Thoracic aorta (tissue), 2 donors: ENCODE measurements around the gene BHMT. TPM values are rescaled to one million over a fixed set of nuclear protein-coding genes. Genes with fewer than 3 reads are reported as not detected.

Source experiments
- ATAC-seq: fragments of 150-250 bp; one replicate; pipeline ENCODE4 v1.8.0; 2017; ENCODE audit warnings: low read depth; ENCODE audit not compliant: insufficient number of reproducible peaks, low FRiP score
- DNase-seq: peaks from one replicate; pipeline ENCODE4 v3.0.0-alpha.2; 2020; ENCODE audit warnings: low spot score
- H3K27ac ChIP-seq, 2 donors: fragments of 200-600 bp; sonication (generic); 1 replicate in 1 of 2; 2 replicates in 1 of 2; pipeline ENCODE4 v1.5.1; 2016; ENCODE audit warnings: mild to moderate bottlenecking in 2 of 2, moderate library complexity in 2 of 2
- H3K27me3 ChIP-seq: fragments of 200-600 bp; sonication (generic); replicated peaks from 2 replicates; pipeline ENCODE4 v1.6.0; 2016; ENCODE audit warnings: mild to moderate bottlenecking; ENCODE audit not compliant: insufficient read depth
- H3K36me3 ChIP-seq: fragments of 200-600 bp; sonication (generic); one replicate; pipeline ENCODE4 v1.5.1; 2016
- H3K4me1 ChIP-seq, 2 donors: fragments of 200-600 bp; sonication (generic); 1 replicate in 1 of 2; 2 replicates in 1 of 2; pipeline versions ENCODE4 v1.5.1 to v1.6.0; 2016; ENCODE audit warnings: low read depth in 2 of 2, mild to moderate bottlenecking in 1 of 2; ENCODE audit not compliant: control insufficient read depth in 1 of 2
- H3K4me3 ChIP-seq: fragments of 200-600 bp; sonication (generic); 2 replicates; pipeline ENCODE4 v1.5.1; 2016; ENCODE audit warnings: mild to moderate bottlenecking
- H3K9me3 ChIP-seq: fragments of 200-600 bp; sonication (generic); 2 replicates; pipeline ENCODE4 v1.5.1; 2016
- total RNA-seq, 2 donors: library from RNA; depleted of rRNA; stranded (reverse); fragments of >200 nt; gene quantifications; one replicate each; pipeline versions ENCODE4 v1.1.0 to v1.2.3, GENCODE V29; 2016
- TF ChIP-seq, protein P1 (sequence below): fragments of 200-600 bp; sonication (generic); IDR thresholded peaks from one replicate; pipeline ENCODE4 v1.5.1; 2019; ENCODE audit warnings: antibody characterized with exemption

The BHMT gene, protein sequence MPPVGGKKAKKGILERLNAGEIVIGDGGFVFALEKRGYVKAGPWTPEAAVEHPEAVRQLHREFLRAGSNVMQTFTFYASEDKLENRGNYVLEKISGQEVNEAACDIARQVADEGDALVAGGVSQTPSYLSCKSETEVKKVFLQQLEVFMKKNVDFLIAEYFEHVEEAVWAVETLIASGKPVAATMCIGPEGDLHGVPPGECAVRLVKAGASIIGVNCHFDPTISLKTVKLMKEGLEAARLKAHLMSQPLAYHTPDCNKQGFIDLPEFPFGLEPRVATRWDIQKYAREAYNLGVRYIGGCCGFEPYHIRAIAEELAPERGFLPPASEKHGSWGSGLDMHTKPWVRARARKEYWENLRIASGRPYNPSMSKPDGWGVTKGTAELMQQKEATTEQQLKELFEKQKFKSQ
- 1 to 10 TPM in 1 of 2 donors, under 1 TPM in 1; 0.41 to 2.0 TPM for total RNA-seq

DNA sequence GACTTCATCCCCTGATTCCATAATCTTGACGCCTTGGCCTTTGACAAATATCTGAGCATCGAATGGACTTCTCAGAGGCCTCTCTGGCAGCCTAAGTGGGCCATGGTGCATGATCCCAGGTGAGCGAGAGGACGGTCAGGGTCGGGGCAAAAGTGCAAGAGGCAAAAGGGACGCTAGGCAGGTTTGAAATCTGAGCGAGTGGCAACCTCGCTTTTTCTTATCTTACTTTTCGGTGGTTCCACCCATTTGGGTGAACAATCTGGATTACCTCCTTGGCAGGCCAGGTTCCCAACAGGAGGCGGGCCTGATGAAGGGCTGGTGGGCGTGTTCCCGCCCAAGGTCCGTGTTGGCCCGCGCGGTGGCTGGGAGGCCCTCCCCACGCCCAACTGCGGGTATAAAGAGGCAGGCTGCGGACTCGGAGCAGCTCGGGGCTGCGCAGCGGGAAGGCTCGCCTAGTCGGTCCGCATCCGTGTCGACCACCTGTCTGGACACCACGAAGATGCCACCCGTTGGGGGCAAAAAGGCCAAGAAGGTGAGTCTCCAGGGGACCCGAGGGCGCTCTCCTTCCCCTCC lies at the start of gene BHMT:
TSS of gene BHMT (plus strand) at position 423 of the 573 bp plus-strand sequence. CDS start at position 500, 77 bp downstream.
- no peaks in the 10 kb centered on the region for H3K9me3 ChIP-seq
- H3K27ac ChIP-seq: no peak within 1 kb of the TSS
- no peaks in the 10 kb centered on the region for H3K36me3 ChIP-seq
- no peak within 1 kb of the TSS for H3K4me3 ChIP-seq
- TF ChIP-seq, protein P1, sequence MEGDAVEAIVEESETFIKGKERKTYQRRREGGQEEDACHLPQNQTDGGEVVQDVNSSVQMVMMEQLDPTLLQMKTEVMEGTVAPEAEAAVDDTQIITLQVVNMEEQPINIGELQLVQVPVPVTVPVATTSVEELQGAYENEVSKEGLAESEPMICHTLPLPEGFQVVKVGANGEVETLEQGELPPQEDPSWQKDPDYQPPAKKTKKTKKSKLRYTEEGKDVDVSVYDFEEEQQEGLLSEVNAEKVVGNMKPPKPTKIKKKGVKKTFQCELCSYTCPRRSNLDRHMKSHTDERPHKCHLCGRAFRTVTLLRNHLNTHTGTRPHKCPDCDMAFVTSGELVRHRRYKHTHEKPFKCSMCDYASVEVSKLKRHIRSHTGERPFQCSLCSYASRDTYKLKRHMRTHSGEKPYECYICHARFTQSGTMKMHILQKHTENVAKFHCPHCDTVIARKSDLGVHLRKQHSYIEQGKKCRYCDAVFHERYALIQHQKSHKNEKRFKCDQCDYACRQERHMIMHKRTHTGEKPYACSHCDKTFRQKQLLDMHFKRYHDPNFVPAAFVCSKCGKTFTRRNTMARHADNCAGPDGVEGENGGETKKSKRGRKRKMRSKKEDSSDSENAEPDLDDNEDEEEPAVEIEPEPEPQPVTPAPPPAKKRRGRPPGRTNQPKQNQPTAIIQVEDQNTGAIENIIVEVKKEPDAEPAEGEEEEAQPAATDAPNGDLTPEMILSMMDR: no peak
- DNase-seq (no peak), ATAC-seq (no peak)
- peaks cover 9 to 23% of the 10 kb centered on the region in 2 donors for H3K4me1 ChIP-seq
- H3K27me3 ChIP-seq: peaks cover 8% of the 10 kb centered on the region

DNA sequence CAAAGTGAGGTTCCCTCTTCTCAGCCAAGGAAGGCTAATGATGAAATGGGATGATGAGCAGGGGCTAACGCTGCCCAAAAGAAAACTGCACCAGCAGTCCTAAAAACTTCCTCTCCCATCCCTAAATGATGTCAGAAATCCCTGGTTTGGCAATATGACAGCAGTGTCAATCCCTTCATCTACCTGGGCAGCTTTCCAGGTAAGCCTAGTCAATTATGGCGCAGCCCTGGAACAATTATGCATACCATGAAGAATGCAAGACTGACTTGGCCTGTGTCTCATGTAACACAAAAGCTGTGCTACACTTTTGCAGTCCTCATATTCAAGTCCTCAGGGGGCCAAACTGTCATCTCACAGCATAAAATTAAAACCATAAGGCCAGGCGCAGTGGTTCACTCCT lies 49.2 kb upstream of the BHMT start:
- H3K4me3 ChIP-seq: no peak overlapping the region
- DNase-seq (no peak), ATAC-seq (no peak)
- H3K27me3 ChIP-seq: no peaks in the 10 kb centered on the region
- no peaks in the 10 kb centered on the region for H3K9me3 ChIP-seq
- H3K27ac ChIP-seq: no peak overlapping the region
- H3K36me3 ChIP-seq: no peaks in the 10 kb centered on the region
- H3K4me1 ChIP-seq: no peaks in the 10 kb centered on the region
- TF ChIP-seq, protein P1: no peak

DNA sequence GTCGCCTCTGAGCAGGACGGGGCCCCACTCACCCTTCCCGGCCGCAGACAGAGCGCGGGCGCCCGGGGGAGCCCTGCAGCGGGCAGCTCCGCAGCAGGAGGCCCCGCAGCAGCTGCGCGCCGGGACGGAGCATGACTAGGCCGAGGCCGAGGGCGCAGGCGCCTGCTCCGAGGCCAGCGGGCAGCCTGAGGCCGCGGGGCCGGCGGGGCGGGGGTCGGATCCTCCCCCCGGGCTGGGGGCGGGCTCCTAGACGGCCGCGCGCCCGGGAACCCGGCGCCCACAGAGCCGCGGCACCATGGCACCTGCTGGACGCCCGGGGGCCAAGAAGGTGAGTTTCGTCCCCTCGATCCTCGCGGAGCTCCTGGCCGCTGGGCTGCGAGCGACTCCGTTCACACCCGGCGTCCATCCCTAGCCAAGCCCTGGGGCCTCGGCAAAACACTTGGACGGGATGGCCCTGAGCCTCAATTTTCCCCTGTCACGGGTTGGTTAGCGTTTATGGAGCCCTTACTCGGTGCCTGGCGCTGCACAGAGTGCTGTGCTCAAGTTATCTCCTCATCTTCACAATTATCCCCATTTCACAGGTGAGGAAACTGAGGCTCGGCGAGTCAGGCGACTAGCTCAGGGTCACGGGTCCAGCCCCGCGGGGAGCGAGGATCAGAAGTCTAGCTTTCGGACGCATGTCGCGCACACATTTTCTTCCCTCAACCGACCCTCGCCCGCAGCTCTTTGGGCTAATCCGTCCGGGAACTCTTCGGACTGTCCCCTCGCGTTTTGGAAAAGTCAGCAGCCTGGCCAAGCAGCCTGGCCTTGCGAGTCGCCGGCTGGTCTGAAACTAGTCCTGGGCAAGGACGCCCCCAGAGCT lies 41.9 kb upstream of the BHMT start, which contains the start of the genes BHMT2 and DMGDH:
TSS of gene BHMT2 (plus strand) at position 280 of the 862 bp plus-strand sequence. CDS start at position 296, 16 bp downstream.
TSS of gene DMGDH (minus strand) at position 187 of the 862 bp plus-strand sequence. CDS start at position 133, 54 bp downstream.
- Histone ChIP-seq H3K4me3 (peak within 1 kb of the TSS; percentile 73), H3K27ac (peak within 1 kb of the TSS; percentile 44 to 54), H3K9me3 (no peaks in the 10 kb centered on the region), H3K36me3 (no peaks in the 10 kb centered on the region), H3K27me3 (no peaks in the 10 kb centered on the region), H3K4me1 (peaks cover 0 to 10% of the 10 kb centered on the region in 2 donors)
- ATAC-seq: no peak
- TF ChIP-seq, protein P1: no peak
- DNase-seq: no peak

DNA sequence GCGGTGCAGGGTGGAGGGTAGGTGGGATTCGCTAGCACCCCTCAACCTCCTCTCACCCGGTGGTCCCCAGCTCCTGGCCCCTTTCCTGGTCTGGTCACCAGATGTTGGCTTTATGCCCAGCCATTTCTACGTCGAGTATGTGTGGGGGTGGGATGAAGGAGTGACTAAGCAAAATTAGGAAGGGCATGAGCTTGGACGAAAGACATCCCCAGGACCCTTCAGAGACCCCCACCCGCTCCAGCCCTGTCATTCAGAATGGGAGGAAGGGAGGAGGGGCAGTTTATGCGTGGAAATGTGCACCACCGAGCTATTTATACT lies 41.3 kb upstream of the BHMT start:
- DNase-seq: no peak
- Histone ChIP-seq H3K27me3 (no peaks in the 10 kb centered on the region), H3K9me3 (no peaks in the 10 kb centered on the region), H3K27ac (peak overlapping the region; percentile 44 to 54), H3K4me3 (peak overlapping the region; percentile 73), H3K4me1 (peaks cover 0 to 10% of the 10 kb centered on the region in 2 donors), H3K36me3 (no peaks in the 10 kb centered on the region)
- TF ChIP-seq, protein P1: no peak
- peak; percentile 50 for ATAC-seq

DNA sequence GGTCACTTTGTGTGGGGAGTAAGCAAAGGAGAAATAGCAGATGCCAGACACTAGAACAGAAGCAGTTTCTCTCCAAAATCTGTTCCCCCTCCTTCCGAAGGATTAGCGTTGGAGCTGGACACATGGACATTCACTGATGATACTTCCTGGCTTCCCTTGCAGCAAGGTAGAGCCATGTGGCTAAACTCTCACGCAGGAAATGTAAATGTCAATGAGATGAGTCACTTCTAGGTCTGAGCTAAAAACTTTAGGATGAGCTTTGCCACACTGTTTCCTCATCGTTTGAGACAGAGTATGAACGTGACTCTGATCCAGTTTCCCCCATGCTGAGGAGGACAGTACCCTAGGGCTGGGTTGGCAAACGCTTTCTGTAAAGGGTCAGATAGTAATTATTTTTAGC lies 37.0 kb upstream of the BHMT start:
- TF ChIP-seq, protein P1: no peak
- DNase-seq (no peak), ATAC-seq (no peak)
- peaks cover 0 to 12% of the 10 kb centered on the region in 2 donors for H3K4me1 ChIP-seq
- no peaks in the 10 kb centered on the region for H3K36me3 ChIP-seq
- H3K4me3 ChIP-seq: no peak overlapping the region
- H3K9me3 ChIP-seq: no peaks in the 10 kb centered on the region
- H3K27ac ChIP-seq: no peak overlapping the region
- no peaks in the 10 kb centered on the region for H3K27me3 ChIP-seq
